ENCODE measurements around the gene HMG20A.

GRCh38 chr15:77387365-77388105 lies 33.2 kb upstream of the HMG20A start:
- no peak for TF ChIP-seq CTCF (IDR thresholded peaks at IDR 0.05 in 8 of 11, conservative IDR thresholded peaks at IDR 0.05 in 3 of 11)
- TF ChIP-seq POLR2A (IDR thresholded peaks at IDR 0.05) = no peak
- TF ChIP-seq POLR2AphosphoS5 (IDR thresholded peaks at IDR 0.05) = no peak
